ENCODE data around the gene SV2B. TPM values are rescaled to one million over a fixed set of nuclear protein-coding genes. Genes with fewer than 3 reads are reported as not detected.

SV2B gene
- total RNA-seq, 4 donors from 2014 or later: 1.4 to 6.4 (median 2.2) TPM

DNA sequence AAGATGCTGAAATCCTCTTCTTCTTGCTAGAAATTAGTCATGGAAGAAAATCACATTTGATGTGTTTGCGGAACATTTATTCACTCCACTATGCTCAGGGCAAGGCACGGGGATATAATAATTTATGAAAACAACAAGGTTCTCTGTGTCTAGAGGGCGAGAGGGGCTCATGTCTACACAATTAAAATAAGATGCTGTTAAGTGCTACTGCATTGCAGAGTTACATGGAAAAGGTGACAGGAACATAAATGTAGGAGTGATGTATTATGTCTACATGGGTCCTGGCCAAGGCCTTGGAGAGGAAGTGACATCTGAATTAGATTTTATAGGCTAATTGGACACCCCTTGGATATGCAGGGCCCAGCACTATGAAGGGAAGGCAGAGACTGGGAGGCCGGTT lies 96.1 kb downstream of the SV2B start:
- TF ChIP-seq, protein P1, sequence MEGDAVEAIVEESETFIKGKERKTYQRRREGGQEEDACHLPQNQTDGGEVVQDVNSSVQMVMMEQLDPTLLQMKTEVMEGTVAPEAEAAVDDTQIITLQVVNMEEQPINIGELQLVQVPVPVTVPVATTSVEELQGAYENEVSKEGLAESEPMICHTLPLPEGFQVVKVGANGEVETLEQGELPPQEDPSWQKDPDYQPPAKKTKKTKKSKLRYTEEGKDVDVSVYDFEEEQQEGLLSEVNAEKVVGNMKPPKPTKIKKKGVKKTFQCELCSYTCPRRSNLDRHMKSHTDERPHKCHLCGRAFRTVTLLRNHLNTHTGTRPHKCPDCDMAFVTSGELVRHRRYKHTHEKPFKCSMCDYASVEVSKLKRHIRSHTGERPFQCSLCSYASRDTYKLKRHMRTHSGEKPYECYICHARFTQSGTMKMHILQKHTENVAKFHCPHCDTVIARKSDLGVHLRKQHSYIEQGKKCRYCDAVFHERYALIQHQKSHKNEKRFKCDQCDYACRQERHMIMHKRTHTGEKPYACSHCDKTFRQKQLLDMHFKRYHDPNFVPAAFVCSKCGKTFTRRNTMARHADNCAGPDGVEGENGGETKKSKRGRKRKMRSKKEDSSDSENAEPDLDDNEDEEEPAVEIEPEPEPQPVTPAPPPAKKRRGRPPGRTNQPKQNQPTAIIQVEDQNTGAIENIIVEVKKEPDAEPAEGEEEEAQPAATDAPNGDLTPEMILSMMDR (IDR thresholded peaks at IDR 0.05; ENCODE audit: low read depth): no peak

DNA sequence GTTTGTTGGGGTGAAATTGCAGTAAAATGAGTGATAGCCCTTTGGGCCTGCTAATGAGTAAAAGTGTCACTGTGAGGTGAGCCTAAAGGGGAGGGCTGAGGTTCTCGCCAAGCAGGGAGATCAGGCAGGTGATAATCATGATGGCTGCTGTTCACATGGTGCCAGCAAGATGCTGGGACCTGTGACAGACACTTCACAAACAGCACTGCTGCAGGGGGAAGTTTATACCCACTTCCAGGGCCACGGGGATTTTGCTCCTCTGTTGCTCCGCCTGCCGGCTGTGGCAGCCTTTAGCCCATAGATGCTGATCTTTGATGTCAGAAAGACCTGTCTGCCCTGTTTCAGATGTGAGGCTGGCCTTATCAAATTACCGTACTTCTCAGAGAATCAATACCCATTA lies 96.7 kb downstream of the SV2B start:
- TF ChIP-seq, protein P1 (IDR thresholded peaks at IDR 0.05; ENCODE audit: low read depth): no peak

DNA sequence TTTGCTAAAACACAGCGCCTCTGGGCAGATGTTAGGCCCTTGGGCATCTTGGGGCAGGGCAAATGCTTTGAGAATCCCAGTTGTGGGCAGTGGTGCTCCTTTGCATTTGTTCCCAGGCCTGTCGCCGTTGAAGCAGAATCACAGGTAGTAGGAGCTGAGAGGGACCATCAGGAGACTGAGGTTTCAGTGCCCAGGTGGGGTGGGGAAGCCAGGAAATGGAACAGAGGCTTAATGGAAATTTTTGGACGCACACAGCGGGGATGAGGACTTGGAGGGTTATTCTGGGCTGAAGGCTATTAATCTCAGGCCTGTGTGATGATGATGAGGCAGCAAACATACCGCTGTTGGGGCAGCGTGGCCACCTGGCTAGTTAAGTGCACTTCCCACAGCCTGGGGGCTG lies 99.5 kb downstream of the SV2B start:
- TF ChIP-seq, protein P1 (IDR thresholded peaks at IDR 0.05; ENCODE audit: low read depth): no peak

DNA sequence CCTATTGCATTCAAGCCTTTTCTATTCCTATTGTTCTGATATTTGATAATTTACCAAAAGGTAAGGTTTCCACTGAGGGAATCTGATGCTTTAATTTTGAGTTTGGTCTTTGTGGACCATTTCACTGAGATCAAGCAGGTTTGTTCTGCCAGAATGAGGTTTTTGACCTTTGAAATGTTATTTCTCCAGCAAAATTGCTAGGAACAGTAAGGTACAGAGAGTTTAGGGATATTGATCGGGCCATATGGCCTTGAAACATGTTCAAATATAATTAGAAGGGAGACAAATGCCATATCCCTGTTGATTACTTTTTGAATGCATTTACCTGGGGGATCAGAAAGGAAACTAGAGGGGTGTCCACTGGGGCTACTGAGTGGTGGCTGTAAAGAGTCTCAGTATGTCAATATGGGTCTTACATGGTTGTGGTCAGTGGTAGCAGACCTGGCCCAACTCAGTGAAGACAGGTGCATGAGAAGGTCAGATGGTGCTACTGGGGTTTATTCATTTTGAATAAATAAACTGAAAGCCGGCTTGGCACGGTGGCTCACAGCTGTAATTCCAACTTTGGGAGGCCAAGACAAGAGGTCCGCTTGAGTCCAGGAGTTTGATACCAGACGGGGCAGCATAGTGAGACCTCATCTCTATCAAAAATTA lies 100.2 kb downstream of the SV2B start:
- TF ChIP-seq, protein P1 (IDR thresholded peaks at IDR 0.05; ENCODE audit: low read depth): no peak

DNA sequence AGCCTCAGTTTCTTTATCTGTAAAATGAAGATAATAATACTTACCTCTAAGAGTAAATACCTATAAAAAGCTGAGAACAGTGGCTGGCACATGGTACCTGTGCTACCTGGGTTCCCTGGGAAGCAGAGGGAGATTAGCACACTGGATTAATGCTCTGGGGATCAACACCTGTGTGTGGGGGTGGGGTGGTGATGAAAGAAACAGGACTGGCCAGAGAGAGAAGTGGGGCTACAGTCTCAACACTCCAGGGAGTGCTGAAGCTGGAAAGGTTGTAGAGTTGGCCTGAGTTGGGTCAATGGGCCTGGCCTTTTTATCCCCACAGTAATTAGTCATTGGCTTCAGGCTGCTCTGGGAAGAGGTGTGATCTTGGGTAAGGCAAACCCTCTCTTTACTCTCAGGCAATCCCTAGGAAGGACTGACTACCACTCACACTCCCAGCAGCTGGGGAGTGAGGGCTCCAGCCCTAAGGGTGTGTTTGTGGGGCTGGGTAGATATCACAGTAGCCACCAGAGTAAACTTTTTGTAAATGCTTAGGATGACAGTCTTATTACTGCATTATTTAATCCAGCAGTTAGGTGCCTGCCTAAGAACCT lies 102.5 kb downstream of the SV2B start:
- TF ChIP-seq, protein P1 (IDR thresholded peaks at IDR 0.05; ENCODE audit: low read depth): no peak

DNA sequence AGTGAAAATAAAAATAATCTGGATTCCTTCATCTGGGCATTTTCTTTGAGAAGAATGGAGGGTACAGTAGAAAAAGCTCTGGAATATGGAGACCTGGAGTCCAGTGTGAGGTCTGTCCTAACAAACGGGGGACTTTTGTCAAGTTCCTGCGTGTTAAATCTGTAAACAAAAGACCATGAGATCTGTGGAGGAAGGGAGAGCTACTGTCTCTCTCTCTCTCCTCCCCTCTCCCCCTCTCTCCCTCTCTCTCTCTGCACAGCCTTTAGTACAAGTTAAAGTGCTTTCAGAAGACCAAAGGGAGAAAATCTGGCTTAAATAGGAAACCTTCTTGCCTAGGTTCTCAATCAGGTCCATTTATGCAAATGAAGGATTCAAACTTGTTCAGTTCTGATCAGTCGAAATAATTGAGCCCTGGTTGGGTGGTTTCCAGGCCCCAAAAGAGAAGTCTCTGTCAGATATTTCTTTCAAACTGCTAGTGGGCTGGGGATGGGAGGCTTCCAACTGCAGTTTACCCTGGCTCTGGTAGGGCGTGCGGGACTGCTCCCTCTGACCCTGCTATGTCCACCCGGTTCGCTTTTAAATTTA lies 103.7 kb downstream of the SV2B start:
- TF ChIP-seq, protein P1 (IDR thresholded peaks at IDR 0.05; ENCODE audit: low read depth): no peak

DNA sequence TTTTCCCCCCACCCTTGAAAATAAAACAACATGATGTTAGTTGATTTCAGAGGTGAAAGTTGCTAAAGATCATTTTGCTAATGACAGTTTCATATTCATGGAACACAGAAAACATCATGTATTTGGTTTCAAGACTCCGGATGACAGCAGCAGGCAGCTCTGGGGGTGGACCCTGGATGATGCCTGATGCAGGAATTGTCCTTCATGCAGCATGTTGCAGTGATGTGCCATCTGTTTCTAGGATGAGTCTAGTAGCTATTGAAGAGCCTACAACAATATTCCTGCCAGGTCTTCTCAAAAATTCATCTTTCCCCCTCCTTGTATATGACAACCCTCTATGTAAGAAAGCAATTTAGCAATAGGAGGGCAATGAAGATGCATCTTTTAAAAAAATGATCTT lies 108.3 kb downstream of the SV2B start:
- TF ChIP-seq, protein P1 (IDR thresholded peaks at IDR 0.05; ENCODE audit: low read depth): no peak

Data from subcutaneous adipose tissue (tissue), 4 donors.